Measurements from ENCODE around the gene RAPGEF3. TPM values are rescaled to one million over a fixed set of nuclear protein-coding genes. Genes with fewer than 3 reads are reported as not detected.

The RAPGEF3 gene
- total and polyA plus RNA-seq, 4 donors = 1.3 to 4.3 (median 1.4) TPM

GRCh38 chr12:47752121-47752520 is 6.6 kb downstream of the RAPGEF3 start:
- Histone ChIP-seq H3K9ac (ENCODE audit: low read depth in 1 of 2, low read length in 2 of 2) (no peak overlapping the region), H3K4me3 (ENCODE audit: low read depth in 1 of 3, low read length in 3 of 3) (no peak overlapping the region), H3K9me3 (ENCODE audit: control insufficient read depth in 4 of 4, low read length in 3 of 4) (no peaks in the 10 kb centered on the region), H3K27me3 (ENCODE audit: control insufficient read depth in 4 of 4, insufficient read depth in 4 of 4, low read length in 3 of 4) (no peaks in the 10 kb centered on the region), H3K36me3 (ENCODE audit: control insufficient read depth in 4 of 4, insufficient read depth in 3 of 4, low read depth in 1 of 4, low read length in 3 of 4) (no peaks in the 10 kb centered on the region), H3K27ac (ENCODE audit: low read depth in 1 of 2, low read length in 2 of 2) (no peak overlapping the region), H3K4me1 (ENCODE audit: control insufficient read depth in 4 of 4, insufficient read depth in 4 of 4, low read length in 3 of 4) (peaks cover 0 to 4% (median 0%) of the 10 kb centered on the region in 4 donors)
- TF ChIP-seq FOXA2 (IDR thresholded peaks at IDR 0.05) = no peak
- no peak for TF ChIP-seq ZBTB33 (IDR thresholded peaks at IDR 0.05)
- no peak for TF ChIP-seq GABPA (IDR thresholded peaks at IDR 0.05 in 1 of 2, conservative IDR thresholded peaks at IDR 0.05 in 1 of 2)
- TF ChIP-seq FOXA1 (IDR thresholded peaks at IDR 0.05) = no peak
- DNase-seq (ENCODE audit: low spot score) = no peak
- WGBS = 90% methylated on average over 4 of the region's 4 CpGs

- 88% methylated on average over 9 of the region's 9 CpGs for WGBS
- H3K9me3 ChIP-seq (ENCODE audit: control insufficient read depth in 4 of 4, low read length in 3 of 4) = no peaks in the 10 kb centered on the region
- H3K9ac ChIP-seq (ENCODE audit: low read depth in 1 of 2, low read length in 2 of 2) = no peak overlapping the region
- H3K4me3 ChIP-seq (ENCODE audit: low read depth in 1 of 3, low read length in 3 of 3) = no peak overlapping the region
- peaks cover 0 to 4% (median 0%) of the 10 kb centered on the region in 4 donors for H3K4me1 ChIP-seq (ENCODE audit: control insufficient read depth in 4 of 4, insufficient read depth in 4 of 4, low read length in 3 of 4)
- TF ChIP-seq YY1 (IDR thresholded peaks at IDR 0.05) (no peak), GABPA (IDR thresholded peaks at IDR 0.05 in 1 of 2, conservative IDR thresholded peaks at IDR 0.05 in 1 of 2) (no peak), SP1 (IDR thresholded peaks at IDR 0.05) (no peak), EGR1 (IDR thresholded peaks at IDR 0.05; ENCODE audit: low read depth in 2 of 2) (no peak), ZBTB33 (IDR thresholded peaks at IDR 0.05) (no peak), MAX (IDR thresholded peaks at IDR 0.05) (no peak), TAF1 (conservative IDR thresholded peaks at IDR 0.05) (no peak), HNF4A (conservative IDR thresholded peaks at IDR 0.05) (no peak), RAD21 (IDR thresholded peaks at IDR 0.05) (no peak), REST (IDR thresholded peaks at IDR 0.05) (no peak)
- H3K27me3 ChIP-seq (ENCODE audit: control insufficient read depth in 4 of 4, insufficient read depth in 4 of 4, low read length in 3 of 4) = no peaks in the 10 kb centered on the region
- DNase-seq (ENCODE audit: low spot score) = no peak
- no peaks in the 10 kb centered on the region for H3K36me3 ChIP-seq (ENCODE audit: control insufficient read depth in 4 of 4, insufficient read depth in 3 of 4, low read depth in 1 of 4, low read length in 3 of 4)
- no peak overlapping the region for H3K27ac ChIP-seq (ENCODE audit: low read depth in 1 of 2, low read length in 2 of 2)
Measured at GRCh38 chr12:47751561-47751960, 7.1 kb downstream of the RAPGEF3 start.
